Fibroblast of gingiva (primary cell): Measurements from ENCODE around the gene NEDD4L.
"Not testable (repeated sequence)": the region's sequence is repeated elsewhere in the genome, so short reads cannot be mapped to it uniquely, and the experiment has no call there.

Experiments used
- DNase-seq: peaks from one replicate; pipeline ENCODE4 v3.0.0-alpha.2; 2011; ENCODE audit warnings: low read depth

NEDD4L gene

DNA sequence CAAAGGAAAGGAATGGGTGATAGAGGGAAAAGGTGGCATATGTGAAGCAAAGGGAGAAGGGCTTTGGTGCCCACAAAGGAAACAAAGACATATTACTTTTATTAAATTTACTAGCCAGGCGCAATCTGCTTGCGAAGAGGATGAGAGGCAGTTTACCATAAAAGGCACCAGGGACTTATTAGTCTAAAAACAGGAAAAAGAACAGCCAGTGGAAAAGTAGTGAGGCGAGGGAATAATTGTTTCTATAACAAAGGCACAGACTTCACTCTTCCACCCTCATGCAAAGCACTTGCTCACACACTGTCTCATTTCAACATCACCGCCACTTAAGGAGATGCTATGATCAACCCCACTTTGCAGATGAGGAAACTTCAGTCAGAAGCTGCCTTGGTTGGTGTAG is 374.3 kb downstream of the NEDD4L start:
- DNase-seq: no peak

DNA sequence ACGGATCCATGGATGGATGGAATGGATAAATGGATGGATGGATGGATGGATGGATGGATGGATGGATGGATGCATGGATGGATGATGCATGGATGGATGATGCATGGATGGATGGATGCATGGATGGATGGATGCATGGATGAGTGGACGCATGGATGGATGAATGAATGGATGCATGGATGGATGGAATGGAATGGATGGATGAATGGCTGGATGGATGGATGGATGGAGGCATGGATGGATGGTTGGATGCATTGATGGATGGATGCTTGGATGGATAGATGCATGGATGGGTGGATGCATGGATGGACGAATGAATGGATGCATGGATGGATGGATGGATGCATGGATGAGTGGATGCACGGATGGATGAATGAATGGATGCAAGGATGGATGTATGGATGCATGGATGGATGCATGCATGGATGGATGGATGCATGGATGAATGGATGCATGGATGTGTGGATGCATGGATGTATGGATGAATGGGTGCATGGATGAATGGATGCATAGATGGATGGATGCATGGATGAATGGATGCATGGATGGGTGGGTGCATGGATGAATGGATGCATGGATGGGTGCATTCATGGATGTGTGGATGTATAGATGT is 375.7 kb downstream of the NEDD4L start:
- no peak for DNase-seq

DNA sequence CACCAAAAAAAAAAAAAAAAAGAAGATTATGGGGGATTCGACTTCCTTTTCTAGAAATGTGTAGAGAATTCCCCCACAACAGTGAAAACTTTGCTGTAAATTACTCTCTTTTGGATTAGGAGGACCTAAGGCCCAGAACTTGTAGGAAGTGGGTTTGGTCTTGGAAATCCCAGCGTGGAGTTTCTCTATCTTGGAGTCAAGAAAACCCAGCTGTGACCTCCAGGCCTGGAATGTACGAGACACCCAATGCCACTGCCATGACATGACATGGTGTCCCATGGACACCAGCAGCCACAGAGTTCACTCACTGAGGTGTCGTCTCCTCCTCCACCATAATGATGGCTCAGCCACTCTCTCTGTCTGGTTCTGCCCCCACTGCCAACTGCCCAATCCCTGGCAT is 382.6 kb downstream of the NEDD4L start:
- DNase-seq: no peak

DNA sequence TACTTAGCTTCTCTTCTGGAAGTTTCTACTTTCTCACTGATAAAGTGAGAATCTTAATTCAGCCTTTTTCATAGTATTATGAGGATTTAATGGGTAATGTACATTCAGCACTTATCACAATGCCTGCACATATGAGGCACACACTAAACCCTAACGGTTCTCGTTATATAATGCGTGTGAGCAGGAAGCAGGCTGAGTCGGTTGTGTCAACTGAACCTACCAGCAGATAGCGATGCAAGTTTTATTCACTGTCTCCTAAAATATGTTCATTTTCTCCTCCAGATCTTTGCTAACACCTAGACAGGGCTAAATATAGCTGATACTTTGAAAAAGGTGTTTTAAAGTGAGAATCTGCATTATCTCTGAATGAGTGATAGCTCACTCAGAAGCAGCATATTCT is 383.3 kb downstream of the NEDD4L start:
- DNase-seq: no peak

DNA sequence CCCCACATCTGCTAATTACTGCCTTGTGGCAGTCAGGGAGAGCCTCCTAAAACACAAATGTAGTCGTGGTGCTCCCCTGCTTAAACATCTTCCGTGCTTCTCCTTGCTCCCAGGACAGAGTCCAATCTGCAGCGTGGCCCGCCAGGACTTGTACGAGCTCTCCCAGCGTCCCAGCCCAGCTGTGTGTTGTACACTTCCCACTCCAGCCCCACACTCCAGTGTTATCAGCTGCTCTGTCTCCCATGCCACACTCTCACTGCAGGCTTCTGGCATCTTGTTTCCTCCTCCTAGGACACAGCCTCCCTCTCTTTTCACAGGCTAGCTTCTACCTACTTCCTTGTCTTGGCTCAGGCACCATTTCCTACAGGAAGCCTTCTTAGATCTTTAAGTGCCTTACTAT is 385.4 kb downstream of the NEDD4L start:
- no peak for DNase-seq

DNA sequence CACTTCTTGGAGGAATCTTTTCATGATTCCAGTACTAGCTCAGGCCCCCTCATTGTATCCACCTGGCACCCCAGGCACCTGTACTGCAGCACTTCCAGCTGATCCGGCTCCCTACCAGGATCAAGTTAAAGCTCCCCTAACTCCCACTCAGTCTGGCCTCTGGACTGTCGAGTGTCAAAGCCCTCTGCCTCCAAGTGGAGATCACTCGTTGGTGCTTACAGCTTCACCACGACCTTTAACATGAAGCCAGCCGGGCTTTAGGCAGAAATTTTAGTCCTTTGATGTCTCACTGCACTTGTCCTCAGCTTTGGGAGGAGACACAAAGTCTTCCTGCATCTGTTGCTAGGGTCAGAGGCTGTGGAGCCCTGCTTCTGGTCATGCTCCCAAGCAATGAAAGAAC is 387.2 kb downstream of the NEDD4L start:
- DNase-seq: no peak

DNA sequence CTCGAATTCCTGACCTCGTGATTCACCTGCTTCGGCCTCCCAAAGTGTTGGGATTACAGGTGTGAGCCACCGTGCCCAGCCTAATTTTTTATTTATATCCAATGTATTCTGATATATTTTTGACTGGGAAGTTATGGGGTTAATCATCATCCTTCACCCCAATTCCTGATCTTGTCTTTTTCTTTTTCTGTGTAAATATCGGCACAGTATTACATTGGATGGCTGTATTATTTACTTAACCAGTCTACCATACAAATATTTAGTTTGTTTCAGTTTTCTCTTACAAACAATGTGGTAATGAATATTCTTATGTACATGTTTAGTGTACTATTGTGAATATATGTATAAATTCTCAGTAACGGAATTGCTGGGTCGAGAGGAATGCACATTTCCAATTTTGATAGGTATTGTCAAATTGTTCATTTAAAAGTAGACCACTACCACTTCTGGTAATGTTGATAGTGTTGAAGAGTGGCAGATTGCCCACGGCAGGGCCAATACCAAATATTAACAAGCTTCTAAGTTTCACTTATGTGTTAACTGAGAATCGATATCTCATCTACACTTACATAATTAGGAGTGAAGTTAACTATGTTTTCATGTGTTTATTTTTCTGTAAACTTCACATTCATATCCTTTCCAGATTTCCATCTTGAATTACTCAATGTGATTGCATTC is 388.2 kb downstream of the NEDD4L start:
- no peak for DNase-seq

DNA sequence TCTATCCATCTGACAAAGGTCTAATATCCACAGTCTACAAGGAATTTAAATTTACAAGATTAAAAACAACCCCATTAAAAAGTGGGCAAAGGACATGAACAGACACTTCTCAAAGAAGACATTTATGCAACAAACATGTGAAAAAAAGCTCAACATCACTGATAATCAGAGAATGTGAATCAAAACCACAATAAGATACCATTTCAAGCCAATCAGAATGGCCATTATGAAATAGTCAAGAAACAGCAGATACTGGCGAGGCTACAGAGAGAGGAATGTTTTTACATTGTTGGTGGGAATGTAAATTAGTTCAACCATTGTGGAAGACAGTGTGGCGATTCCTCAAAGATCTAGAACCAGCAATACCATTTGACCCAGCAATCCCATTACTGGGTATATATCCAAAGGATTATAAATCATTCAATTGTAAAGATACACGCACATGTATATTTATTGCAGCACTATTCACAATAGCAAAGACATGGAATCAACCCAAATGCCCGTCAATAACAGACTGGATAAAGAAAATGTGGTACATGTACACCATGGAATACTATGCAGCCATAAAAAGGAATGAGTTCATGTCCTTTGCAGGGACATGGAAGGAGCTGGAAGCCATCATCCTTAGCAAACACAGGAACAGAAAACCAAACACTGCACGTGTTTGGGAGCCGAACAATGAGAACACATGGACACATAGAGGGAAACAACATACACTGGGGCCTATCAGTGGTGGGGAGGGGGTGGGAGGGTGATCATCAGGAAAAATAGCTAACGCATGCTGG is 391.4 kb downstream of the NEDD4L start:
- DNase-seq: not testable (repeated sequence)

DNA sequence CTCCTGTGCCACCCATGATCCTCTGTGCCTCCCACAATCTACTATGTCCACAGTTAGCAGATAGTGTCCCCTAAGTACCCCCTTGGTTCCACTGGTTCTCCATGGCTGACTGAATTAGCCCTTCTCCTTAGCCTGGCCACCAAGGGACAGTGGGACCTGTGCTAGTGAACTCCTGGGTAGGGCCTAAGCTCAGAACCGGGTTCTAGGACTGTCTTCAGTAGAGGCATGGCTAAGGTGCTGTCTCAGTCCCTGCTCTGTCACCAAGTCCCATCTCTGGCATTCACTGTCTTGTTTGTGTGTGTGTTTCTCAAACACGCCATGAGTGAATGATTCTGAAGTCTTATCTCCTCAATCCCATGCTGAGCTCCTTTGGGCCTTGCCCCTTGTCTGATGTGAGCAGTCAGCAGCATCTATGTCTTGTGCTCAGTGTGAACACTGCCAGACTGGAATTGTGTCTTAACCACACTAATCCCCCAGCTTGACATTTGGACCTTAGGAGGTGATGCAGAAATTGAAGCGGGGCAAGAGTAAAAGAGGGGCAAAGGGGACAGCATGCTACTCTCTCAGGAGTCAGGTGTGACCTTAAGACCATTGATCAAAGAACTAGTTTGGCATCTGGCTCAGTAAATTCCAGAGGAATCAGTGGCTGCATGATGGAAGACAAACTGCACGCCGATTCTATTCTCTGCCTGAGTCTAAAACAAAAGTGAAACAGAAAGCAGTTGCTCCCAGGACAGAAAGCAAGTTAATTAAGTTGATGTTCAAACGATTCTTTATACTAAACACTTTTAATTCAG is 394.3 kb downstream of the NEDD4L start:
- DNase-seq: no peak

DNA sequence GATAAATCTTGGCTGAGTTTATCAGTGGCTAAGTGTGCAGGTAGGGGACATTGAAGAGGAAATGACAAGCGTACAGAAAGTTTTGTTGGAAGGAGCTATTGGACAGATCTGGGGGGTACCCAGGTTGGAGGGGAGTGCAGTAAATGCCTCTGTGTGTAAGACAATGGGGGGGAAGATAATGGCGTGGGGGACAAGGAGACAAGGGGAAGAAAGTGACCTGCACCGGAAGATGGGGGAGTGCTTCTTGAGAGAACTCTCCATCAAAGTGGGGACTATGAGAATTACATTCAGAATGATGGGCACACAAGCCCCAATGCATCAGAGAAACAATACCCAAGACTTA is 394.9 kb downstream of the NEDD4L start:
- DNase-seq: no peak

DNA sequence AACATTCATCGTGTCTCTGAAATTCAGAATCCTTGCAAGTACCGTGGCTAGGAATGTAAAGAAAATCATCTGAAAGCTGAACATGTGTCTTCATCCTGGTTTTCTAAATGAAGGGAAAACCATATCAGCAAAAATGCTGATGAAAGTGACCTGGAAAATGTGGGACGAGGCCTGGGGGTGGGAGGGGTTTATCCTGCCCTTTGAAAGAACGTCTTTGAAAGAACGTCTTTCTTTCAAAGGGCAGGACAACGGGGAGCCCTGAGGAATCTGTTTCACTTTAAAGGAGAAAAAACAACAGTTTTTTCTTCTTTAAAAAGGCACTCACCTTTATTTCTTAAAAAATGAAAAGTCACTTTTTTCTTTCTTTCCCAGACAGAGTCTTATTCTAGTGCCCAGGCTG is 399.6 kb downstream of the NEDD4L start:
- no peak for DNase-seq

DNA sequence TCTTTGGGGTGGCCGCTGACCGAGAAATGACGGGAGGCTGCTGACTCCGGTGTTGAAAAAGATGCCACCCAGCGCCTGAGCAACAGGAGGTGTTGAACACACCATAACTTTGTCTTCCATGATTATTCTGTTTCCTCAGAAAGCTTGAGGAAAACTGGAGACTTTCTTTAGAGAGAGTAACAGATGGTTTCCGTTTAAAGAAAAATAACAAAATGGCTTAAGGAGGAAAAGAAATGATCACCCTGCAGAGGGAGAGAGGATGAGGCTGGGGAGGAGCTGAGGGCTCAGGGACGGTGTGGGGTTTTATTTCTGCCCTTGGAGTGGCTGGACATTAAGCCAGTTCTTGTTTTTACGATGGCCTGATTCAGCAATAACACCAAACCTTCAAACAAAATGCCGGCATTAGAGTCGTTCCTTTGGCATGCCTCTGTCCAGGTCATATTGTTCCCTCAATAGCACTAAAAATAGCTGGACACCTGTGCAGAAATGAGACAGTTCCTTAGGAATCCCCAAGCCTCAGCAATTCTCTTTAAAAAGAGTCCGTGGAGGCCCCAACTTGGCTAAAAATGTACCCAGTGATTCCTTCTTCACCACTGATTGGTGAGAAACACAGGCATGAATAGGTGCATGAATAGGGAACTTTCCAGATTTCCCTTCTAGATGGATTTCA is 402.5 kb downstream of the NEDD4L start:
- no peak for DNase-seq

DNA sequence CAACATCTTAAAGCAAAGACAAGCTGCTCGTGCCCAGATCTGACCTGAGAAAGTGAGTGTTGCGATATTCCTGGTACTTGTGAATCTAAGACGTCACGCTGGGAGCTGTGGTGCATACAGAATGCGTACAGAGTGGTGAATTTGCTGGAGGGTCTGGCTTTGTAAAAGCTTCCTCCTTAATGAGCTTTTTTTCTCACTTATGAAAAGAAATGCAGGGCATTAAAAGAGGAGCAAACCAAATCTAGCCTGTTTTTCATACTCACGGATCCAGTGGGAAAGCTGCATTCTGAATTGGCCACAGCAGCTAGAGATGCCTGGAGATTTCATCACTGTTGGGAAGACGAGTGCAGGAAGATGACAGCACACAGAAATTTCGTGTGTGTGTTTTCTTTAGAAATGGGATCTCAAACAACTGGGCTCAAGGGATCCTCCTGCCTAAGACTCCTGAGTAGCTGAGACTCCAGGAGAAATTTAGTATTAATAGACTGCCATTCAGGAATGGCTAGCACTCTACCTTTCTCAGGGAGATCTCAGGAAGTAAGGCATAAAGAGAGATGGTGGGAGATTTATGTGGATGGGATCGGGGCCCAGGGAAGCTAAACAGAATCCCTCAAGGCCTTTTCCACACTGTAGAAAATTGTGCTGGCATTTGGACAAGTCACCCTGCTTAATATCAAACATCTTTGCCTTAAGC is 403.5 kb downstream of the NEDD4L start:
- peak; percentile 36 for DNase-seq

DNA sequence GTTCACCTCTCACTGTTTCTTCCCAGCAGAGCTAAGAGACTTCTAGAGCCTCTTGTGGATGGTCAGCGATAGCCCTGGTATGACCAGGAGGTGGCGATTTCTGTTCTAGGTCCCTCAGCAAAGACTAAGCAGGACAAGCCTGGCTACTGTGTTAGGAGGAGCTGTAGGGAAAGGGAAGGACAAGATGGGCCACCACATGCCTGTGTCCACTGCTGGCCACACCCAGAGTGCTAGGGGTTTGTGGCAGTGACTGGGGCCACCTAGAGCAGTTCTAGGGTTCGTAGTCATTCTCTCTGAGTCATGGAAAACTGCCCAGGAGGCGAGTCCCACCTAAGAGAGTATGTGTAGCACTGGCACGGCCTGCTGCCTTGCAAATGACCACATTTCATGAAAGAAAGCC is 405.4 kb downstream of the NEDD4L start:
- DNase-seq: no peak
